Retinal pigment epithelial cell (primary cell): ENCODE measurements around the gene AKR7A2.
"Not testable (repeated sequence)": the region's sequence is repeated elsewhere in the genome, so short reads cannot be mapped to it uniquely, and the experiment has no call there.

Experiments used
- DNase-seq: peaks from one replicate; pipeline ENCODE4 v3.0.0-alpha.2; 2010; ENCODE audit warnings: low read depth
- H3K4me3 ChIP-seq: 2 replicates; pipeline ENCODE4 v1.5.1; 2011; ENCODE audit warnings: mild to moderate bottlenecking, low read length, control low read depth, moderate library complexity
- CTCF ChIP-seq: conservative IDR thresholded peaks from 2 replicates; pipeline ENCODE4 v1.5.1; 2011; ENCODE audit warnings: low read depth, low read length, control low read depth, inconsistent platforms

Gene AKR7A2

GRCh38 chr1:19287436-19288185, 24.3 kb downstream of the AKR7A2 start:
- TF ChIP-seq CTCF = no peak
- H3K4me3 ChIP-seq = no peak overlapping the region
- no peak for DNase-seq

- DNase-seq, H3K4me3 ChIP-seq: not testable (repeated sequence)
Measured at GRCh38 chr1:19285807-19286206, 26.1 kb downstream of the AKR7A2 start.

GRCh38 chr1:19285366-19285765, 26.6 kb downstream of the AKR7A2 start:
- not testable (repeated sequence) for DNase-seq, H3K4me3 ChIP-seq

GRCh38 chr1:19284881-19285280, 27.1 kb downstream of the AKR7A2 start:
- no peak overlapping the region for H3K4me3 ChIP-seq
- no peak for DNase-seq
- no peak for TF ChIP-seq CTCF

- no peak for TF ChIP-seq CTCF
- no peak overlapping the region for H3K4me3 ChIP-seq
- no peak for DNase-seq
Measured at GRCh38 chr1:19283891-19284290, 28.1 kb downstream of the AKR7A2 start.

- no peak for TF ChIP-seq CTCF
- H3K4me3 ChIP-seq = no peak overlapping the region
Measured at GRCh38 chr1:19274636-19275035, 37.3 kb downstream of the AKR7A2 start.

GRCh38 chr1:19273844-19274531, 38.0 kb downstream of the AKR7A2 start:
- peak overlapping the region; percentile 15 for H3K4me3 ChIP-seq
- not testable (repeated sequence) for DNase-seq

More at GRCh38 chr1:19274636-19275035, 37.3 kb downstream of the AKR7A2 start:
- no peak for DNase-seq

- no peak for DNase-seq
- no peak for TF ChIP-seq CTCF
- H3K4me3 ChIP-seq = no peak overlapping the region
Measured at GRCh38 chr1:19273106-19273843, 38.7 kb downstream of the AKR7A2 start.
